Measurements from ENCODE around the gene HSD17B11.
"Not testable (repeated sequence)": the region's sequence is repeated elsewhere in the genome, so short reads cannot be mapped to it uniquely, and the experiment has no call there.

- not testable (repeated sequence) for TF ChIP-seq POLR2A (IDR thresholded peaks at IDR 0.05; ENCODE audit: extremely low read depth, insufficient read length); MYC (IDR thresholded peaks at IDR 0.05; ENCODE audit: low read depth, low read length); CTCF (IDR thresholded peaks at IDR 0.05; ENCODE audit: low read depth, low read length)
Measured at GRCh38 chr4:87341954-87342635, 48.9 kb downstream of the HSD17B11 start.
